OCI-LY3 (cell line): ENCODE measurements around the gene TTC7B.

ENCODE experiments used
- EZH2phosphoT487 ChIP-seq: fragments of 200-600 bp; shearing (Covaris generic); IDR thresholded peaks from 2 replicates; pipeline ENCODE4 v1.6.1; 2018; ENCODE audit warnings: antibody characterized with exemption, mixed run types, low read depth
- TF ChIP-seq, protein P1 (sequence below): fragments of 200-600, 300-600 bp; sonication (generic); IDR thresholded peaks from 2 replicates; pipeline ENCODE4 v1.5.1; 2014; ENCODE audit warnings: antibody characterized with exemption, low read length, low read depth

DNA sequence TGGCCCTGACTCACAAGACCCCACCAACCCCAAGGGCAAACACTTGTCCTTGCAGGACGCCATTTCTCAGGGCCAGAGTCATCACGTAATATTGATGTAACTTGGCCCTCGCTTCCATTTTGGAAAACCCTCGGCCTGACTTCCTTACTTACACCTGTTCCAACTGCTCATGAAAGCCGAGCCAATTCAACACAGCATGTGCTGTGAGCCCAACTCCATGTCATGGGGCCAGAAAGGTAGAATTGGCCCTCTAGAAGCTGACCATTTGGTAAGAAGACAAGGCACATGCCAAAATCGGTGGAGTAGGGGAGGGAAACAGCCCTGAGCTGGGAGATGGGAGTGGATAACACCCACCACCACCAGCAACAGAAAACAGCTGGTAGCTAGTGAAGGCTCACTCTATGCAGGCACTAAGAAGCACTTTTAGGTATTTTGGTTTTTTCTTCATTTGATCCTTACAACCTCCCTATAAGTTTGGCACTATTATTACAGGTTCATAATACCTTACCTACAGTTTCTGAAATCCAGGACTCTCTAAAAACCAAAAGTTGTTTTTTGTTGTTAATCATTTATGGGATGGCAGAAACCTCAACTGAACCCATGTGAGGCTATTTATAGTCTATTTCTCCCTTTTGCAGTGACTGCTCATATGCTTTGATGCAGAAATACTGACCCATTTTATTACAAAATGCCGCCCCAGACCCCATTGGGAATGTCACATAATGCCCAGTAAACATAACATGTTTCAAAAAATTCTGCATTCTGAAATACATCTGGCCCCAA, 6.5 kb downstream of the TTC7B start:
- TF ChIP-seq, protein P1, sequence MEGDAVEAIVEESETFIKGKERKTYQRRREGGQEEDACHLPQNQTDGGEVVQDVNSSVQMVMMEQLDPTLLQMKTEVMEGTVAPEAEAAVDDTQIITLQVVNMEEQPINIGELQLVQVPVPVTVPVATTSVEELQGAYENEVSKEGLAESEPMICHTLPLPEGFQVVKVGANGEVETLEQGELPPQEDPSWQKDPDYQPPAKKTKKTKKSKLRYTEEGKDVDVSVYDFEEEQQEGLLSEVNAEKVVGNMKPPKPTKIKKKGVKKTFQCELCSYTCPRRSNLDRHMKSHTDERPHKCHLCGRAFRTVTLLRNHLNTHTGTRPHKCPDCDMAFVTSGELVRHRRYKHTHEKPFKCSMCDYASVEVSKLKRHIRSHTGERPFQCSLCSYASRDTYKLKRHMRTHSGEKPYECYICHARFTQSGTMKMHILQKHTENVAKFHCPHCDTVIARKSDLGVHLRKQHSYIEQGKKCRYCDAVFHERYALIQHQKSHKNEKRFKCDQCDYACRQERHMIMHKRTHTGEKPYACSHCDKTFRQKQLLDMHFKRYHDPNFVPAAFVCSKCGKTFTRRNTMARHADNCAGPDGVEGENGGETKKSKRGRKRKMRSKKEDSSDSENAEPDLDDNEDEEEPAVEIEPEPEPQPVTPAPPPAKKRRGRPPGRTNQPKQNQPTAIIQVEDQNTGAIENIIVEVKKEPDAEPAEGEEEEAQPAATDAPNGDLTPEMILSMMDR, result no peak
- no peak for TF ChIP-seq EZH2phosphoT487
